Measurements from ENCODE around the gene LBHD2. TPM values are rescaled to one million over a fixed set of nuclear protein-coding genes. Genes with fewer than 3 reads are reported as not detected.
"Not testable (repeated sequence)": the region's sequence is repeated elsewhere in the genome, so short reads cannot be mapped to it uniquely, and the experiment has no call there.

Gene LBHD2
- total RNA-seq, 1 donor from 2014 or later: not detected

DNA sequence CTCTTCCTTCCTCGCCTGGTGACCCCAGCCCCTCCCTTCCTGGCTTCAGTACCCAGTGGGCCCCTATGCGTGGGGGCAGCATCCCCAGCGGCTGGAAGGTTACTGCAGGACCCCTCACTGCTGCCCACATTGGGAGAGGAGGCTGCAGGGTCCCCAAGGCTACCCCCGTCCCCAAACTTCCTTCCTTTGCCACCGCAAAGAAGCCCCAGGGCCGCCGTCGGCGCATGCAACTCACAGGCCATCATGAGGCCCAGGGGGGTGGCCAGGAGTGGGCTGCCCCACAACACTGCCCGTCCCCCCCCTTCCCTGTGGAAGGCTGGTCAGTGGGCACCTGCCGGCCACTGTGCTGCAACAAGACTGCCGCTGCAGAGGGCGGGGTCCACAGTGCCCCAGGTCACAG lies 29.8 kb downstream of the LBHD2 start:
- H3K36me3 ChIP-seq: no peaks in the 10 kb centered on the region
- TF ChIP-seq EZH2 (IDR thresholded peaks at IDR 0.05) (no peak), EZH2phosphoT487 (IDR thresholded peaks at IDR 0.05) (no peak), CTCF (IDR thresholded peaks at IDR 0.05) (no peak)
- Mint-ChIP-seq H3K27me3 (ENCODE audit: insufficient read depth, low read depth) (peaks cover 10% of the 10 kb centered on the region), H3K9me3 (no peaks in the 10 kb centered on the region), H3K36me3 (no peaks in the 10 kb centered on the region), H3K4me1 (peaks cover 20% of the 10 kb centered on the region), H3K27ac (no peak overlapping the region), H3K4me3 (no peak overlapping the region)
- no peak overlapping the region for H3K4me2 ChIP-seq
- peaks cover 12% of the 10 kb centered on the region for H3K4me1 ChIP-seq
- H3F3A ChIP-seq (ENCODE audit: low read depth): no peaks in the 10 kb centered on the region
- no peaks in the 10 kb centered on the region for H3K79me2 ChIP-seq (ENCODE audit: low read depth)
- H2AFZ ChIP-seq (replicated peaks): no peak overlapping the region
- H3K9me3 ChIP-seq (ENCODE audit: low read depth): no peaks in the 10 kb centered on the region
- no peaks in the 10 kb centered on the region for H4K20me1 ChIP-seq (ENCODE audit: low read depth)
- H3K27me3 ChIP-seq: peaks cover 16% of the 10 kb centered on the region
- no peak overlapping the region for H3K4me3 ChIP-seq
- H3K27ac ChIP-seq: no peak overlapping the region
- no peak overlapping the region for H3K9ac ChIP-seq
- no peak for DNase-seq (ENCODE audit: low spot score)

- not testable (repeated sequence) for H3K9ac ChIP-seq; H3K4me1 ChIP-seq; H3K27me3 ChIP-seq; H3K4me3 Mint-ChIP-seq; H2AFZ ChIP-seq (replicated peaks); H3K27me3 Mint-ChIP-seq (ENCODE audit: insufficient read depth, low read depth); H3K27ac ChIP-seq; H3F3A ChIP-seq (ENCODE audit: low read depth); H4K20me1 ChIP-seq (ENCODE audit: low read depth); H3K9me3 Mint-ChIP-seq; H3K4me2 ChIP-seq; H3K9me3 ChIP-seq (ENCODE audit: low read depth); H3K79me2 ChIP-seq (ENCODE audit: low read depth); DNase-seq (ENCODE audit: low spot score); H3K36me3 ChIP-seq; H3K4me3 ChIP-seq; H3K36me3 Mint-ChIP-seq
- H3K4me1 Mint-ChIP-seq: peaks cover 17% of the 10 kb centered on the region
- peak overlapping the region; percentile 10 for H3K27ac Mint-ChIP-seq
These were observed 31.2 kb downstream of the LBHD2 start for GRCh38 chr14:103115086-103115679.

DNA sequence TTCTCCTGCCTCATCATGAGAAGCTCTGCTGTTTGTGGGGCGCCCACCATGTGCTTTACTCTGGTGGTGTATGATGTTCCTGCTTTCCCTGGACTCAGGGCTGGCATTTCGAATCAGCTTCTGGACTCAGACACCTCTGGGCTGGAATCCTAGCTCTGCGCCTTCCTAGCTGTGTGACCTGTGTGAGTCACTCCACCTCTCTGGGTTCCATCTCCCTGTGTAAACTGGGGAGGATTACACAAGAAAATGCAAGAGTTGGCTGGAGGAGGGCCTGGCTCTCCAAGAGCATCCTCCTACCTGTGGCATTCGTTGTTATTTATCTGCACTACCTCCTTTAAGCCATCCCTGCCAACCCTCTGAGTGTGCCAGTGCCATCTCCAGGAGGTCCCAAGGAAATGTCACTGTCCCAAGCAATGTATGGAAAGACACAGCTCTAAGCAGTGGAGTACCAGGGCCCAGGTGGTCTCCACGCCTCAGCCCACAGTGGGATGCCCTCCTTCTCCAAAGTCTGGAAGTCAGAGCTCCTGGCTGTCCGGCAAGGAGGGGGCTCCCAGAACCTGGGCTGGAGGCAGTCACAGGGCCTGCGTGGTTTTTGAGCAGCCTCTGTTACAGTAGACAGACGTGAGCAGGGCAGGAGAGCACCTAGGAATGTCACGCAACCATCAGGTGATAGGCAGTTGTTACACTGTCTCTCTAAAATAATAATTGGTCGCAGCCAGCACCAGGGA lies 32.0 kb downstream of the LBHD2 start:
- Histone ChIP-seq H3K4me1 (no peaks in the 10 kb centered on the region), H4K20me1 (ENCODE audit: low read depth) (no peaks in the 10 kb centered on the region), H3K4me2 (no peak overlapping the region), H3K9me3 (ENCODE audit: low read depth) (no peaks in the 10 kb centered on the region), H3K9ac (no peak overlapping the region), H3K36me3 (no peaks in the 10 kb centered on the region), H3K27ac (no peak overlapping the region), H3F3A (ENCODE audit: low read depth) (peaks cover 6% of the 10 kb centered on the region), H3K27me3 (peaks cover 5% of the 10 kb centered on the region), H3K79me2 (ENCODE audit: low read depth) (no peaks in the 10 kb centered on the region), H3K4me3 (no peak overlapping the region), H2AFZ (replicated peaks) (no peak overlapping the region)
- Mint-ChIP-seq H3K4me1 (peaks cover 11% of the 10 kb centered on the region), H3K27me3 (ENCODE audit: insufficient read depth, low read depth) (peaks cover 11% of the 10 kb centered on the region), H3K27ac (no peak overlapping the region), H3K36me3 (no peaks in the 10 kb centered on the region), H3K4me3 (no peak overlapping the region), H3K9me3 (no peaks in the 10 kb centered on the region)
- no peak for DNase-seq (ENCODE audit: low spot score)
- no peak for TF ChIP-seq EZH2 (IDR thresholded peaks at IDR 0.05)

DNA sequence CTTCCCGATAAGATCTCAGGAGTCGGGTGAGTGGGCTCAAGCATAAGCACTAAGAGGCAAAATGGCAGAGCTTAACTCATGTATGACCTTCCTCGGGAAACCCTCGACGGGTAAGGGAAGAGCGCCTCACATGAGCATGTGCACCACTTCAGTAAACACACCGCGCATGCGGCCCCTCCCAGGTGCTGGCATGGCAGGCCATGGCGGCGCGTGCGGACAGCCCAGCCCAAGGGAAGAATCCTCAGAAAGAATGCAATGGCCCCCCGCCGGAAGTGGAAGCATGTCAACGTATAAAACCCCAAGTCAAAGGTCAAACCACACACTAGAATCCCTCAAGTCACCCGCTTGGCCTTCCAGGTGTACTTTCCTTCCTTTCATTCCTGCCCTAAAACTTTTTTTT lies 32.6 kb downstream of the LBHD2 start:
- no peak overlapping the region for H3K9ac ChIP-seq
- Mint-ChIP-seq H3K9me3 (no peaks in the 10 kb centered on the region), H3K4me3 (peak overlapping the region; percentile 58), H3K36me3 (no peaks in the 10 kb centered on the region), H3K27me3 (ENCODE audit: insufficient read depth, low read depth) (peaks cover 11% of the 10 kb centered on the region), H3K27ac (no peak overlapping the region), H3K4me1 (peaks cover 13% of the 10 kb centered on the region)
- peaks cover 12% of the 10 kb centered on the region for H3F3A ChIP-seq (ENCODE audit: low read depth)
- no peaks in the 10 kb centered on the region for H3K79me2 ChIP-seq (ENCODE audit: low read depth)
- H3K36me3 ChIP-seq: no peaks in the 10 kb centered on the region
- H4K20me1 ChIP-seq (ENCODE audit: low read depth): no peaks in the 10 kb centered on the region
- peaks cover 6% of the 10 kb centered on the region for H3K4me1 ChIP-seq
- H2AFZ ChIP-seq (replicated peaks): no peak overlapping the region
- TF ChIP-seq EZH2phosphoT487 (IDR thresholded peaks at IDR 0.05) (no peak), CTCF (IDR thresholded peaks at IDR 0.05) (no peak), EZH2 (IDR thresholded peaks at IDR 0.05) (no peak)
- no peaks in the 10 kb centered on the region for H3K9me3 ChIP-seq (ENCODE audit: low read depth)
- H3K4me3 ChIP-seq: no peak overlapping the region
- H3K27ac ChIP-seq: no peak overlapping the region
- no peak for DNase-seq (ENCODE audit: low spot score)
- no peak overlapping the region for H3K4me2 ChIP-seq
- peaks cover 4% of the 10 kb centered on the region for H3K27me3 ChIP-seq

DNA sequence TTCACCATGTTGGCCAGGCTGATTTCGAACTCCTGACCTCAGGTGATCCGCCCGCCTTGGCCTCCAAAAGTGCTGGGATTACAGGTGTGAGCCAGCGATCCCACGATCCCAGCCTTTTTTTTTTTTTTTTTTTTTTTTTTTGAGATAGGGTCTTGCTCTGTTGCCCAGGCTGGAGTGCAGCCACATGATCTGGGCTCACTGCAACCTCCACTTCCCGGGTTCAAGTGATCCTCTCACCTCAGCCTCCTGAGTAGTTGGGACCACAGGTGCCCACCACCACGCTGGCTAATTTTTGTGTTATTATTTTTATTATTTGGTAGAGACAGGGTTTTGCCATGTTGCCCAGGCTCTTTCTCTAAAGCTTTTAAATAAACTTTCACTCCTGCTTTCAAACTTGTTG lies 33.5 kb downstream of the LBHD2 start:
- peaks cover 11% of the 10 kb centered on the region for H3K27me3 Mint-ChIP-seq (ENCODE audit: insufficient read depth, low read depth)

More for the DNA sequence above, 33.5 kb downstream of the LBHD2 start:
- H3K27ac ChIP-seq; H3K9me3 ChIP-seq (ENCODE audit: low read depth); H3K9me3 Mint-ChIP-seq; H3K27ac Mint-ChIP-seq; H3K4me3 ChIP-seq; H3K9ac ChIP-seq; H2AFZ ChIP-seq (replicated peaks); H3K36me3 ChIP-seq; H3K36me3 Mint-ChIP-seq; H3K79me2 ChIP-seq (ENCODE audit: low read depth); H3K4me3 Mint-ChIP-seq; H4K20me1 ChIP-seq (ENCODE audit: low read depth); DNase-seq (ENCODE audit: low spot score); H3K4me2 ChIP-seq: not testable (repeated sequence)
- Histone ChIP-seq H3K4me1 (peaks cover 15% of the 10 kb centered on the region), H3K27me3 (peaks cover 12% of the 10 kb centered on the region), H3F3A (ENCODE audit: low read depth) (peaks cover 20% of the 10 kb centered on the region)
- H3K4me1 Mint-ChIP-seq: peaks cover 20% of the 10 kb centered on the region

Data from neural progenitor cell (in vitro differentiated cells).